H1 (cell line): Measurements from ENCODE around the gene NDC1. TPM values are rescaled to one million over a fixed set of nuclear protein-coding genes. Genes with fewer than 3 reads are reported as not detected.

Source experiments
- HDAC2 ChIP-seq, 2 experiments: fragments of 300-600 bp in 1 of 2; sonication (generic) in 1 of 2; IDR thresholded peaks; 2 replicates each; pipeline ENCODE4 v1.6.1; 2011 to 2012; ENCODE audit warnings: low read depth in 2 of 2, low read length in 2 of 2, mild to moderate bottlenecking in 2 of 2, moderate library complexity in 2 of 2, borderline replicate concordance in 1 of 2, inconsistent platforms in 1 of 2
- RNF2 ChIP-seq: fragments of 200-900, 300-1000 bp; sonication (generic); IDR thresholded peaks from 2 replicates; pipeline ENCODE4 v1.7.1; 2016; ENCODE audit warnings: borderline replicate concordance, low read depth, mild to moderate bottlenecking, antibody characterized with exemption, low read length; ENCODE audit not compliant: poor library complexity, severe bottlenecking; ENCODE audit errors: missing control alignments
- SRF ChIP-seq: IDR thresholded peaks from 2 replicates; pipeline ENCODE4 v1.6.1; 2011; ENCODE audit warnings: mild to moderate bottlenecking, low read depth, low read length, moderate library complexity
- ZNF274 ChIP-seq: IDR thresholded peaks from 2 replicates; pipeline ENCODE4 v1.7.0; 2012; ENCODE audit warnings: low read length, borderline replicate concordance; ENCODE audit errors: extremely low read depth
- polyA plus RNA-seq, 7 experiments: library from polyadenylated mRNA; depleted of rRNA in 3 of 7; stranded (reverse) in 5 of 7; unstranded in 2 of 7; fragments of >200 nt in 5 of 7; fragments of 200-250 nt in 2 of 7; gene quantifications; 1 replicate in 5 of 7; 2 replicates in 1 of 7; 4 replicates in 1 of 7; pipeline versions ENCODE4 v1.2.1 to v1.2.3, GENCODE V29; 2011 to 2013; ENCODE audit warnings: missing spikeins in 2 of 7, mixed read lengths in 2 of 7
- total RNA-seq: library from RNA; stranded (reverse); fragmentation: NEBNext Ultra II Directional; extraction: Animal tissue kit (Norgen Biotek cat#: 25700); gene quantifications from 2 replicates; pipeline ENCODE4 v1.2.1, GENCODE V29; 2021
- TF ChIP-seq, protein P1 (sequence below): IDR thresholded peaks from 2 replicates; pipeline ENCODE4 v1.6.1; 2011; ENCODE audit warnings: low read length, improper control_type of control experiment

The NDC1 gene
- total and polyA plus RNA-seq, 2 of the 8 experiments (the other 6 are each of a cell fraction or from before 2014, with no cell fraction given), result 62.9 to 66.1 TPM

DNA sequence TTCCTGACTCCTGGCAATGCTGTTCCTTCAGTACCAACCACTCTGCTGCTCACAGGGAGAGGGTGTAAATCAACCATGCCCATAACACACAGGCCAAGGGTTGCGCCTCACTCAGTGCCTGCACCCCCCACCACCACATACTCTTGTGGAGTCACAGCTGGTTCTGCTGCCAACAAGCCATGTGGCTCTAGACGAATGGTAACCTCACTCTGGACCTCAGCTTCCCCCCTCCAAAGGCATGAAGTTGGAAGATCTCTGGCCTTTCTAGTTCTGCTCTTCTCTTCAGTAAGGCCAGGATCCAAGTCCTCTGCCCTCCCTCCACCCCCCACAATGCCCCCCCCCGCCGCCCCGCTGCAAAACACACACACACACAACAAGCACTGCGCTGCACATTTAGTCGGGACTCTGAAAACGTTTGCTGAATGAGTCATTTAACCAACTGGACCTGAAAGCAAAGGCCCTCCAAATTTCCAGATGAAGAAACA lies 97.4 kb downstream of the NDC1 start (continued):
- TF ChIP-seq, protein P1, sequence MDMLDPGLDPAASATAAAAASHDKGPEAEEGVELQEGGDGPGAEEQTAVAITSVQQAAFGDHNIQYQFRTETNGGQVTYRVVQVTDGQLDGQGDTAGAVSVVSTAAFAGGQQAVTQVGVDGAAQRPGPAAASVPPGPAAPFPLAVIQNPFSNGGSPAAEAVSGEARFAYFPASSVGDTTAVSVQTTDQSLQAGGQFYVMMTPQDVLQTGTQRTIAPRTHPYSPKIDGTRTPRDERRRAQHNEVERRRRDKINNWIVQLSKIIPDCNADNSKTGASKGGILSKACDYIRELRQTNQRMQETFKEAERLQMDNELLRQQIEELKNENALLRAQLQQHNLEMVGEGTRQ, result no peak
- TF ChIP-seq HDAC2 (IDR thresholded peaks at IDR 0.05; ENCODE audit: borderline replicate concordance in 1 of 2, low read depth in 2 of 2, low read length in 2 of 2) (no peak), ZNF274 (no peak), SRF (no peak), RNF2 (no peak)
- TF ChIP-seq, all 59 proteins: peak for 0
